GM12878 (cell line): ENCODE data around the gene LYPD6.

ENCODE experiments used
- CEBPB ChIP-seq, 2 experiments: fragments of 150-350 bp in 1 of 2; IDR thresholded peaks; 2 replicates each; pipeline ENCODE4 v1.6.1; 2012 to 2014; ENCODE audit warnings: low read depth in 2 of 2, low read length in 2 of 2, borderline replicate concordance in 1 of 2, inconsistent platforms in 1 of 2
- CTCF ChIP-seq, 3 experiments: IDR thresholded peaks in 2 of 3; conservative IDR thresholded peaks in 1 of 3; 2 replicates each; pipeline ENCODE4 v1.5.1; 2011; ENCODE audit warnings: low read depth in 3 of 3, low read length in 3 of 3, mild to moderate bottlenecking in 3 of 3, control low read depth in 2 of 3, moderate library complexity in 2 of 3, inconsistent platforms in 1 of 3, mixed read lengths in 1 of 3; ENCODE audit not compliant: control insufficient read depth in 2 of 3, insufficient read depth in 1 of 3; ENCODE audit errors: extremely low read depth in 1 of 3
- EP300 ChIP-seq, 2 experiments: fragments of 150-350 bp in 1 of 2; IDR thresholded peaks; 2 replicates each; pipeline ENCODE4 v1.6.1; 2011 to 2012; ENCODE audit warnings: low read depth in 2 of 2, low read length in 2 of 2, borderline replicate concordance in 1 of 2, improper control_type of control experiment in 1 of 2, inconsistent platforms in 1 of 2; ENCODE audit not compliant: control insufficient read depth in 1 of 2
- GABPA ChIP-seq: IDR thresholded peaks from 2 replicates; pipeline ENCODE4 v1.6.1; 2014; ENCODE audit warnings: antibody characterized with exemption, low read depth, mild to moderate bottlenecking, inconsistent platforms
- PML ChIP-seq: IDR thresholded peaks from 2 replicates; pipeline ENCODE4 v1.6.1; 2012; ENCODE audit warnings: low read length, inconsistent platforms
- POLR2A ChIP-seq: IDR thresholded peaks from 2 replicates; pipeline ENCODE4 v1.6.1; 2011; ENCODE audit warnings: low read depth, mild to moderate bottlenecking, low read length
- TBL1XR1 ChIP-seq: IDR thresholded peaks from 2 replicates; pipeline ENCODE4 v1.6.1; 2012; ENCODE audit warnings: low read depth, low read length, improper control_type of control experiment
- YY1 ChIP-seq: IDR thresholded peaks from 2 replicates; pipeline ENCODE4 v1.6.1; 2011; ENCODE audit warnings: low read depth, mild to moderate bottlenecking, low read length

DNA sequence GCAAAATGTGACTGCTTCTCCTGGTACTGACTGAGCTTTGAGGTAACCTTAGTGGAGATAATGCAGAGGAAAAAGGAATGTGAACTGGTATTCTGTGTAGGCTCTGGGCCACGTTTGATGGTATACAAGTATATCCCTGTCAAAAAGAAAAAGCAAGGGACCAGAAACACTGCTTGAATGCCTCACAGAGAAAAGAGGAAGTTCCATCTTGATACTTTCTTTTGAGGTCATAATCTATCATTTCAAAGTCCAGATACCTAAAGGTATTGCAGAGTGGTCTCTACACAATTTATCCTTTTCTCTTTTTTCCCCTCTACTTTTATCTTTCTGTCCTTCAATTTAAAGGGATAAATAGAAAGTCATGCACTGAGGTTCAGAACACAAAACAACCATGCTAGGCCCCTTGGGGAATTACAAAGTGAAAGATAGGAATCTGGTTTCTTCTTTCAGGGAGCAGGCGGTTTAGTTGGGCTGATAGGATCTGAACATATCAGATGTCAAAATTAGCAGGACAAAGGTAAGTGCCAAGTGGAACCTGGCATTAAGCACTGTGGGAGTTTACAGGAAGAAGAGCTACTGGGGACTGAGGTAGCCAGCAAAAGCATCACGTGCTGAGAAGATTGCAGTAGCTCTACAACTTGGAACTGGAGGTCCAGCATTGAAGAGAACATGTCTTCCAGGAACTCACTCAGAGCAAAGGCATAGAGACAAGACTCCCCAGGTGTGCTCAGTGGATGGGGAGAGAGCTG, 121.2 kb downstream of the LYPD6 start:
- TF ChIP-seq CTCF (IDR thresholded peaks at IDR 0.05 in 2 of 3, conservative IDR thresholded peaks at IDR 0.05 in 1 of 3; ENCODE audit: control insufficient read depth in 2 of 3, extremely low read depth in 1 of 3, insufficient read depth in 1 of 3, low read depth in 3 of 3, low read length in 3 of 3) (no peak), POLR2A (no peak), CEBPB (IDR thresholded peaks at IDR 0.05; ENCODE audit: borderline replicate concordance in 1 of 2, low read depth in 2 of 2, low read length in 2 of 2) (no peak), GABPA (no peak), YY1 (no peak), PML (no peak), TBL1XR1 (no peak), EP300 (IDR thresholded peaks at IDR 0.05; ENCODE audit: borderline replicate concordance in 1 of 2, control insufficient read depth in 1 of 2, low read depth in 2 of 2, low read length in 2 of 2) (no peak)
